Eye (tissue), 1 donor: ENCODE results near the gene SARDH.
"Not testable (repeated sequence)": the region's sequence is repeated elsewhere in the genome, so short reads cannot be mapped to it uniquely, and the experiment has no call there.

Experiments
- DNase-seq: peaks from one replicate; pipeline ENCODE4 v3.0.0-alpha.2; 2015

Gene SARDH

DNA sequence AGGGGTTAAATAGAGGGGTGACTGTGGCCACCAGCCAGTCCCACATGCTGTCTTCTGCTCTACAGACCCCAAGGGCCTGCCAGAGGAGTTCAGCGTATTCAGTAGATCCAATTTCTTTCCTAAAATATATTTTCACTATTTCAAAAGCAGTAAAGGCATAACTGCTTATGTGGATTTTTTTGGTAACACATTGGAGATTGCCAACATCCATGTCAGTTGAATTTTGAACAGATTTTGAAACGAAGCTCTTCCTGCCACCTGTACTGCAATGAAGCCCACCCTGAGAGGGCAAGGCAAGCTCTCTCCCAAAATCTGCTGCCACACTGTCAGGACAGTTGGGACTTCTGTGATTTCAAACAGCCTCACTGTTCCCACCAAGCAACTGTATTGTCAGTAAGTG lies 37.1 kb upstream of the SARDH start:
- DNase-seq: no peak

DNA sequence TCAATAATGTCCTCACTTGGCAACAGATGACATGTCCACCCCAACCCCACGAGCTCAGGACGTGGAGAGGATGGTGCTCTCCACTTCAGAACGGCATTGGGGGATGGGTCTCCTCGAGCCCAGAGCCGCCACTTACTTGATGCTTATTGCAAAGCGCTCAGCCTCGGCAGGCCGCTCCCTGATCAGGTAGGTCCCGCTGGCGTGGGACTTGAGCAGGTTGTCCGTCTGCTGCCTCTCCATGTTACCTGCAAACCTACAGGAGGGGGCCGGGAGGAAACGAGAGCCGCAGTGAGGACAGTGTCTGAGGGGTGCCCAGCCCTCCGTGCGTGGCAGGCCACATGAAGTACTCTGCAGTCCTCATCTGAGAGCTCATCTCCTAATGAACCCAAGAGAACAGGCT lies 36.6 kb upstream of the SARDH start:
- DNase-seq: no peak

- no peak for DNase-seq
These were observed 35.9 kb upstream of the SARDH start for GRCh38 chr9:133773889-133774655.

GRCh38 chr9:133772581-133772980 lies 34.4 kb upstream of the SARDH start:
- DNase-seq: no peak

DNA sequence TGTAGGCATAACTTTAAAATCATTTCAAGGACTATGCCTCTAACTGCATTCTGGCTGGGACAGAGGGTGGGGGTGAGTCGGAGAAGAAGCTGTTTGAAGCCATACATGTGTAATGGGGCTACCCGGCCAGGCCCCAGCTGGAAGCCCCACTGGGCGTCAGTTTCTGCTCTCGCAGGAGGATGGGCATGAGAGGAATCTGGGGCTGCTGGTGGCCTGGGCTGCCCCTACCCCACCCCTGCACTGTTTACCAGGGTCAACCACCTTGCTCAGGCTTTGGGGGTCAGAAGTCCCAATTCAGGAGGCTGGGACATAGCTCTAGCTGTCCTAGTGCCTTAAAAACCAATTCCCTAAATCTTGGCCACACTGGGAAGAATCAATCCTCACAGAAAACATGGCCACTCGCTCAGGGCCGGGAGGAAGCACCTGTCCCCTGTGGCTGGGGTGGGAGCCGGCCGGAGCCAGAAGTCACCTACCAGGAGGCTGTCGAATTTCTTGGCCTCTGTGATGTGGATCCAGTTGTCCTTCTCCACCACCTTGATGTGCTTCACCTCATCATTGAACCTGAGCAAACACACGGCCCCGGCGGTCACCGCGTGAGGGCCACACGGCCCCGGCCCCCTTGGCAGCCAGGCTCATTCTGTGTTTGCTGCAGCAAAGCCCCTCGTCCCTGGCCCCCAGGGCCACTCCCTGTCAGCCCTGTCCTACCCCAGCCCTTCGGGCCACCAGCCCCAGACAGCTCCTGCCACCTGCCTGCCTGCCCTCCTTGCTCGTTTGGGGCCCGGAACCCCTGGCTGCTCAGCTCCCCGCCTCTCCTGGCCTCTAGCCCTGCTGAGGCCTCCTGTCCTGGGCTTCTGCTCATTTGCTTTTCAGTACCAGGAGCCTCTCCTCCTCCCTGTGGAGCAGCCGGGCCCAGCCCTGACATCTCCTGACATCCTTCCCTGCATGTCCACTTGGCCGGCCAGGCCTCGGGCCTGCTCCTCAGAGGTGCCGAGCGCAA lies 33.6 kb upstream of the SARDH start:
- no peak for DNase-seq

- no peak for DNase-seq
These were observed 32.1 kb upstream of the SARDH start for GRCh38 chr9:133770076-133770777.

DNA sequence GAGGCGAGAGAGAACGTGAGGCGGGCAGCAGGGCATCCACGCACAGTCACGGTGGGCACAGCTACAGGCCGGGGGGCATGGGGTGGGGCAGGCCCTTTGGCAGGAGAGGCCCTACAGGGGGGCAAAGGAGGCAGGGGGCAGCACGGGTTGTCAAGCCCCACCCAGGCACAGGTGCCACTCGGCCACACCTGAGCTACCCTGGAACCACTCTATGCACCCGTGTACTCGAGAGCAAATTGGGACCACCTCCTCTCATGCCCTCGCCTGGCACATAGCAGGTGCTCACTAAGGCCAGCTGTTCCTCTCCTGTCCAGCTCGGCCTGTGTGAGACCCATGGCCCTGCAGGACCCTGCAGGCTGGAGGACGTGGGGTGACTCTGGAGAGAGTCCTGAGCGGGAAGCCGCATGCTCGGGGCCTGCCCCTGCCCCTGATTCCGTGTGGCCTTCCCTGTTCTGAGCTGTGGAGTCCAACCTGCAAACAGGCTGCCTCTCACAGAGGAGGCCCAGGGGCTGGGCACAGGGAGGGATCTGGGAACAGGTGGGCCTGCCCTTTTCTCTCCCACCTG lies 31.4 kb upstream of the SARDH start:
- no peak for DNase-seq

GRCh38 chr9:133768859-133769510 lies 30.8 kb upstream of the SARDH start:
- no peak for DNase-seq

DNA sequence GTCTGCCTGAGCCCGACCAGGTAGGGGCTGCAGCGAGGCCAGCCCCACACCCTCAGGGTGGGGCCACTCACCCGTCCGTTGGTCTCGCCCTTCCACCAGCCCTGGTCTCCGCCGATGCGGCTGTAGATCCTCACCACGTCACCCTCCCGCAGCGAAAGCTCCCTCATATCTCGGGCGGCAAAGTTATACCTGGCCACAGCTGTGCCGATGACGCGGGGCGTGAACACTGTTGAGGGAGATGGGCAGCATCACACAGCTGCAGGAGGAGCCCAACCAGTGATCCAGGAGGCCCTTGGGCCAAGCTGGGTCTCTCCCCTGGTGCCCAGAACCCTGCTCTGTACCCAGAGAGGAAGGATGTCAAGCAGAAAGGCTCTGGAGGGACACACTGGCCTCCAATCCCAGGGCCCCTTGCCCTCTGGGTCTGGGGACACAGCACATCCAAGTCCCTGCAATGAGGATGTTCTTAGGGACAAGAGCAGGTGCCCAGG lies 30.3 kb upstream of the SARDH start:
- DNase-seq: no peak

DNA sequence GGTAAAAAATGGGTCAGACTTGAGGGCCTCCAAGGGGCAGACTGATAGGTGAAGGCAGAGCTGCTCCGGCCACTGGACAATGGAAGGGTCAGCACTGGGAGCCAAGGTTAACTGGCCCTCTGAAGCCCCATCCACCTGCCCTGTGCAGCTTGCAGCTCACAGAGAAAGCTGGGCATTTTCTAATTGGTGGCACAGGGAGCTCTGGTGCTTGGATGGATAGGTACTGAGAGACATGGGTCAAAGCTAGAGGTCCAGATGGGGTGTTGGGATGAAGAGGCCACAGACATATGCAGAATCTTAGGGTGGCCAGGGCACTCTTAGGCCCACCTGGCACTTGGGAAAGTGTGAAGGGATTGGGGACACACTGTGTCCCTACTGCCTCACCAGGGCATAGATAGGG lies 29.5 kb upstream of the SARDH start:
- no peak for DNase-seq

GRCh38 chr9:133767008-133767407 lies 28.9 kb upstream of the SARDH start:
- DNase-seq: no peak

GRCh38 chr9:133766234-133766633 lies 28.1 kb upstream of the SARDH start:
- not testable (repeated sequence) for DNase-seq

DNA sequence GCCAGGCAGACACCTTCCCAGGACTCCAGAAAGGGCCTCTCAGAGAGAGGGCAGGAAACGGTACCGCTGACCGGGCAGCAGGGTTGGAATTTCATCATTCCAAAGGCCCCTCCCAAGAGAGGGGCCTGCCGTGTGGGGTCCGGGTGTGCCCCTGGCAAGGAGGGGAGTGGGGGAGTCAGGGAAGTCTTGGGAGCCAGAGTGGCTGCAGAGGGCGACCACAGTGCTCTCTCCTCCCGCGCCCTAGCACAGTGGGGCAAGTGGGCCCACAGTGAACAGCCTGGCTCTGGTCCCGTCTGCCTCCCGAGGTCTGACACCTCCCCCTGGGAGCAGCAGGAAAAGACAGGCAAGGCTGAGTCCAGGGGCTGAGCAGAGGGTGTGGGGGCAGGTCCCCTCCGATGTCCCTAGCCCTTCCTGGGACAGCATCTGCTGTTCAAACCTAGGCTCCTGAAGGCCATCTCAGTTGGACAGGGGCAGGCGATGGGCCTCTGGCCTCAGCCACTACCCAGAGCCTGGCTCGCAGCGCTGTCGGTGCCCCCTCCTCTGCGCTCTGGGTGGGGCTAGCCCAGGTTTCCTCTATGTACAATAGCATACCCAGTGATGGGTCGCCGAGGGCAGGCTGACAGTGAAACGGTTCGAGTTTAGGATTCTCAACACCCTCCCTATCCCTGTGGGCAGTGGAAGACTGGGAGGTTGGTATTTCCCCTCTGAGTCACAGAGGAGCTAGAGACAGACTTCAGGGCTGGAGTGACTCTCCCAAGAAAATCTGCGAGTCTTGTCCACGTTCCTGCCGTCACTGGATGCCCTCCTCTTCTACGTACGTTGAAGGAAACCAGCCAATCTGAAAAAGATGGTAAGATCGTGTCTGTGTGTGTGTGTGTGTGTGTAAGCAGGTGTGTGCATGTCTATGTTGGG lies 25.4 kb upstream of the SARDH start:
- no peak for DNase-seq

GRCh38 chr9:133762488-133763271 lies 24.5 kb upstream of the SARDH start:
- DNase-seq: no peak

- DNase-seq: no peak
These were observed 23.6 kb upstream of the SARDH start for GRCh38 chr9:133761641-133762248.

GRCh38 chr9:133760713-133761290 lies 22.6 kb upstream of the SARDH start:
- no peak for DNase-seq

GRCh38 chr9:133759946-133760345 lies 21.8 kb upstream of the SARDH start:
- DNase-seq: no peak

- DNase-seq: no peak
These were observed 21.2 kb upstream of the SARDH start for GRCh38 chr9:133759146-133759900.

- DNase-seq: no peak
These were observed 20.1 kb upstream of the SARDH start for GRCh38 chr9:133758228-133758627.
